HepG2 (cell line): ENCODE results near the gene CCDC117. TPM values are rescaled to one million over a fixed set of nuclear protein-coding genes. Genes with fewer than 3 reads are reported as not detected.

Source experiments
- BCL6 ChIP-seq: IDR thresholded peaks from 2 replicates; pipeline ENCODE4 v1.6.1; 2016; ENCODE audit warnings: missing genetic modification reagents, missing compliant biosample characterization
- ELF1 ChIP-seq: sonication (generic); formaldehyde crosslinking; IDR thresholded peaks from 2 replicates; pipeline ENCODE4 v1.4.0; 2020; ENCODE audit warnings: missing genetic modification reagents
- LCORL ChIP-seq, 2 experiments: fragments of 450-650 bp in 1 of 2; sonication (generic) in 1 of 2; formaldehyde crosslinking in 1 of 2; IDR thresholded peaks; 2 replicates each; pipeline versions ENCODE4 v1.5.0 to v1.6.1; 2017 to 2020; ENCODE audit warnings: antibody characterized with exemption in 1 of 2, missing genetic modification reagents in 1 of 2
- MLX ChIP-seq: IDR thresholded peaks from 2 replicates; pipeline ENCODE4 v1.6.1; 2016
- MXI1 ChIP-seq: IDR thresholded peaks from 3 replicates; pipeline ENCODE4 v1.6.1; 2012; ENCODE audit warnings: low read depth, low read length, inconsistent platforms, borderline replicate concordance
- NR2F6 ChIP-seq, 2 experiments: IDR thresholded peaks; 2 replicates each; pipeline ENCODE4 v1.6.1; 2016; ENCODE audit warnings: antibody characterized with exemption in 1 of 2, mild to moderate bottlenecking in 1 of 2
- PHF8 ChIP-seq: sonication (generic); formaldehyde crosslinking; IDR thresholded peaks from 2 replicates; pipeline ENCODE4 v1.5.0; 2020; ENCODE audit warnings: missing genetic modification reagents
- POGZ ChIP-seq: sonication (generic); formaldehyde crosslinking; IDR thresholded peaks from 2 replicates; pipeline ENCODE4 v1.4.0; 2020; ENCODE audit warnings: mild to moderate bottlenecking, missing genetic modification reagents
- RCOR2 ChIP-seq: IDR thresholded peaks from 2 replicates; pipeline ENCODE4 v1.6.1; 2016; ENCODE audit warnings: missing biosample characterization, missing genetic modification reagents
- REPIN1 ChIP-seq: sonication (generic); formaldehyde crosslinking; IDR thresholded peaks from 2 replicates; pipeline ENCODE4 v1.8.0; 2022; ENCODE audit warnings: missing genetic modification reagents, low read depth, mild to moderate bottlenecking, borderline replicate concordance
- TP53 ChIP-seq: sonication (generic); formaldehyde crosslinking; conservative IDR thresholded peaks from 2 replicates; pipeline ENCODE4 v1.4.0; 2020; ENCODE audit warnings: missing genetic modification reagents
- ZFP36L1 ChIP-seq: sonication (generic); formaldehyde crosslinking; IDR thresholded peaks from 2 replicates; pipeline ENCODE4 v1.8.0; 2022; ENCODE audit warnings: mild to moderate bottlenecking, missing genetic modification reagents, moderate library complexity
- ZFP62 ChIP-seq: sonication (generic); formaldehyde crosslinking; IDR thresholded peaks from 2 replicates; pipeline ENCODE4 v1.4.0; 2020; ENCODE audit warnings: missing genetic modification reagents
- ZNF629 ChIP-seq: sonication (generic); formaldehyde crosslinking; conservative IDR thresholded peaks from 2 replicates; pipeline ENCODE4 v1.5.0; 2020; ENCODE audit warnings: missing genetic modification reagents
- polyA plus RNA-seq, 8 experiments: library from polyadenylated mRNA; depleted of rRNA in 3 of 8; stranded (reverse) in 7 of 8; unstranded in 1 of 8; fragments of >200 nt; fragmentation: Illumina TruSeq in 4 of 8; extraction: Trizol in 4 of 8; gene quantifications; 2 replicates each; pipeline versions ENCODE4 v1.2.1 to v1.2.3, GENCODE V29; 2011 to 2016; ENCODE audit warnings: low read depth in 4 of 8, missing spikeins in 1 of 8, mixed read lengths in 1 of 8; ENCODE audit not compliant: insufficient read depth in 1 of 8
- total RNA-seq, 5 experiments: library from RNA; depleted of rRNA; stranded (reverse); fragments of >200 nt; fragmentation: Illumina TruSeq; extraction: Trizol; gene quantifications; 2 replicates each; pipeline ENCODE4 v1.2.3, GENCODE V29; 2016; ENCODE audit warnings: low read depth in 1 of 5
- TF ChIP-seq, protein P1 (sequence below): IDR thresholded peaks from 2 replicates; pipeline ENCODE4 v1.6.1; 2012; ENCODE audit warnings: low read depth, low read length, improper control_type of control experiment
- TF ChIP-seq, protein P2 (sequence below): sonication (generic); formaldehyde crosslinking; IDR thresholded peaks from 2 replicates; pipeline ENCODE4 v1.5.0; 2020; ENCODE audit warnings: mild to moderate bottlenecking, missing genetic modification reagents, borderline replicate concordance
- TF ChIP-seq, protein P3 (sequence below): sonication (generic); formaldehyde crosslinking; IDR thresholded peaks from 2 replicates; pipeline ENCODE4 v1.9.0; 2021; ENCODE audit warnings: missing genetic modification reagents, borderline replicate concordance

The CCDC117 gene
- total and polyA plus RNA-seq, 2 of the 13 experiments (the other 11 are each of a cell fraction or from before 2014, with no cell fraction given) = 12.6 to 34.2 TPM

DNA sequence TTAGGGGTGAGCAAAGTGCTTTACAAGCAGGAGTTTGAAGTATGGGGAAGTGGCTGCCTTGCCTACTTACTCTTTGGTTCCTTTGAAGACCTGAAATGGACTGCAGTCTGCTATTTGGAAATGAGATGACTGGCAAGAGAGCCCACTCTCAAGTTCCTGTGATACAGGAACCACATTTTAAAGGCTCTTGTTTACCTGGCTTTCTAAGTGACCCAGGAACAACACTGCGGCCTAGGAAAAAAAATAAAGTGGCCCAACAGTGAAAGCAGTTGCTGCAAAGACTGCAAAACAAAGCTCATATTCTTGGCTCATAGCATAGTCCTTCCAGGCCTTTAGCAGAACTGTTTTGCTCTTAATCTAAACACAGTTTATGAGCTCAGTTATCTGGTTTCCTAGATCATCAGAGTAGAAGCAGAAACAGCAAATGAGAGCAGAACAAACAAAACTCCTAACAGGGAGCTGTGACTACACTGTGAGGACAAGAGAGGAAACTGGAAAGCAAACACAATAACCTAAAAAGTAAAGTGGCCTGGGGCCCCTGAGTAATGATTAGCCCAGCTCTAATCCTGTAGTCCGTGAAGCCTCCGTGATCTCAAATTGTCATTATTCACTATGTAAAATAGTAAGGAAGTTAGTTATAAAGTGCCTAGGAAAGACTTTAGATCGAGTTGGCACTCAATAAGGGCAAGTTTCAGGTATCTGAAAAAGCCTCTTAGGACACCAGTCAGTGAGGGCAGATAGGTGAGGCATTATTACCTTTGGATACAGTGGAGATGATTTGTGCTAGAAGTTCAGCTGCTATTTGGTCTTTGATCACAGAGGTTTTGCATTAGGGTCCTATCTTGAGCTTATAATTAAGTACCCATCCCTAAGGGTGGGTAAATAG is 11.5 kb downstream of the CCDC117 start (continued):
- TF ChIP-seq ZNF629 (CRISPR knock-in tag) (0 out of 2 replicates have a peak, but pooled peaks have one; percentile 32), ZFP62 (CRISPR knock-in tag) (no peak), NR2F6 (IDR thresholded peaks at IDR 0.05) (peak; percentile 72), NR2F6 (CRISPR knock-in tag; IDR thresholded peaks at IDR 0.05) (peak; percentile 24; the same call in 1 of the 2 replicates), MLX (CRISPR knock-in tag) (peak; percentile 75), BCL6 (peak; percentile 96), PHF8 (CRISPR knock-in tag) (peak; percentile 25; the same call in 1 of the 2 replicates), REPIN1 (CRISPR knock-in tag) (peak; percentile 50; the same call in 1 of the 2 replicates), ZFP36L1 (CRISPR knock-in tag) (no peak), MXI1 (peak; percentile 10; the same call in 1 of the 3 replicates), ELF1 (peak; percentile 71), POGZ (CRISPR knock-in tag) (peak; percentile 52), LCORL (IDR thresholded peaks at IDR 0.05) (no peak), LCORL (CRISPR knock-in tag; IDR thresholded peaks at IDR 0.05) (peak; percentile 49; the same call in 1 of the 2 replicates), TP53 (CRISPR knock-in tag) (no peak; the same call in 1 of the 2 replicates), RCOR2 (CRISPR knock-in tag) (peak; percentile 65; the same call in 1 of the 2 replicates)
- TF ChIP-seq, protein P1, sequence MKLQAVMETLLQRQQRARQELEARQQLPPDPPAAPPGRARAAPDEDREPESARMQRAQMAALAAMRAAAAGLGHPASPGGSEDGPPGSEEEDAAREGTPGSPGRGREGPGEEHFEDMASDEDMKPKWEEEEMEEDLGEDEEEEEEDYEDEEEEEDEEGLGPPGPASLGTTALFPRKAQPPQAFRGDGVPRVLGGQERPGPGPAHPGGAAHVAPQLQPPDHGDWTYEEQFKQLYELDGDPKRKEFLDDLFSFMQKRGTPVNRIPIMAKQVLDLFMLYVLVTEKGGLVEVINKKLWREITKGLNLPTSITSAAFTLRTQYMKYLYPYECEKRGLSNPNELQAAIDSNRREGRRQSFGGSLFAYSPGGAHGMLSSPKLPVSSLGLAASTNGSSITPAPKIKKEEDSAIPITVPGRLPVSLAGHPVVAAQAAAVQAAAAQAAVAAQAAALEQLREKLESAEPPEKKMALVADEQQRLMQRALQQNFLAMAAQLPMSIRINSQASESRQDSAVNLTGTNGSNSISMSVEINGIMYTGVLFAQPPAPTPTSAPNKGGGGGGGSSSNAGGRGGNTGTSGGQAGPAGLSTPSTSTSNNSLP = peak; percentile 65
- TF ChIP-seq, protein P2, sequence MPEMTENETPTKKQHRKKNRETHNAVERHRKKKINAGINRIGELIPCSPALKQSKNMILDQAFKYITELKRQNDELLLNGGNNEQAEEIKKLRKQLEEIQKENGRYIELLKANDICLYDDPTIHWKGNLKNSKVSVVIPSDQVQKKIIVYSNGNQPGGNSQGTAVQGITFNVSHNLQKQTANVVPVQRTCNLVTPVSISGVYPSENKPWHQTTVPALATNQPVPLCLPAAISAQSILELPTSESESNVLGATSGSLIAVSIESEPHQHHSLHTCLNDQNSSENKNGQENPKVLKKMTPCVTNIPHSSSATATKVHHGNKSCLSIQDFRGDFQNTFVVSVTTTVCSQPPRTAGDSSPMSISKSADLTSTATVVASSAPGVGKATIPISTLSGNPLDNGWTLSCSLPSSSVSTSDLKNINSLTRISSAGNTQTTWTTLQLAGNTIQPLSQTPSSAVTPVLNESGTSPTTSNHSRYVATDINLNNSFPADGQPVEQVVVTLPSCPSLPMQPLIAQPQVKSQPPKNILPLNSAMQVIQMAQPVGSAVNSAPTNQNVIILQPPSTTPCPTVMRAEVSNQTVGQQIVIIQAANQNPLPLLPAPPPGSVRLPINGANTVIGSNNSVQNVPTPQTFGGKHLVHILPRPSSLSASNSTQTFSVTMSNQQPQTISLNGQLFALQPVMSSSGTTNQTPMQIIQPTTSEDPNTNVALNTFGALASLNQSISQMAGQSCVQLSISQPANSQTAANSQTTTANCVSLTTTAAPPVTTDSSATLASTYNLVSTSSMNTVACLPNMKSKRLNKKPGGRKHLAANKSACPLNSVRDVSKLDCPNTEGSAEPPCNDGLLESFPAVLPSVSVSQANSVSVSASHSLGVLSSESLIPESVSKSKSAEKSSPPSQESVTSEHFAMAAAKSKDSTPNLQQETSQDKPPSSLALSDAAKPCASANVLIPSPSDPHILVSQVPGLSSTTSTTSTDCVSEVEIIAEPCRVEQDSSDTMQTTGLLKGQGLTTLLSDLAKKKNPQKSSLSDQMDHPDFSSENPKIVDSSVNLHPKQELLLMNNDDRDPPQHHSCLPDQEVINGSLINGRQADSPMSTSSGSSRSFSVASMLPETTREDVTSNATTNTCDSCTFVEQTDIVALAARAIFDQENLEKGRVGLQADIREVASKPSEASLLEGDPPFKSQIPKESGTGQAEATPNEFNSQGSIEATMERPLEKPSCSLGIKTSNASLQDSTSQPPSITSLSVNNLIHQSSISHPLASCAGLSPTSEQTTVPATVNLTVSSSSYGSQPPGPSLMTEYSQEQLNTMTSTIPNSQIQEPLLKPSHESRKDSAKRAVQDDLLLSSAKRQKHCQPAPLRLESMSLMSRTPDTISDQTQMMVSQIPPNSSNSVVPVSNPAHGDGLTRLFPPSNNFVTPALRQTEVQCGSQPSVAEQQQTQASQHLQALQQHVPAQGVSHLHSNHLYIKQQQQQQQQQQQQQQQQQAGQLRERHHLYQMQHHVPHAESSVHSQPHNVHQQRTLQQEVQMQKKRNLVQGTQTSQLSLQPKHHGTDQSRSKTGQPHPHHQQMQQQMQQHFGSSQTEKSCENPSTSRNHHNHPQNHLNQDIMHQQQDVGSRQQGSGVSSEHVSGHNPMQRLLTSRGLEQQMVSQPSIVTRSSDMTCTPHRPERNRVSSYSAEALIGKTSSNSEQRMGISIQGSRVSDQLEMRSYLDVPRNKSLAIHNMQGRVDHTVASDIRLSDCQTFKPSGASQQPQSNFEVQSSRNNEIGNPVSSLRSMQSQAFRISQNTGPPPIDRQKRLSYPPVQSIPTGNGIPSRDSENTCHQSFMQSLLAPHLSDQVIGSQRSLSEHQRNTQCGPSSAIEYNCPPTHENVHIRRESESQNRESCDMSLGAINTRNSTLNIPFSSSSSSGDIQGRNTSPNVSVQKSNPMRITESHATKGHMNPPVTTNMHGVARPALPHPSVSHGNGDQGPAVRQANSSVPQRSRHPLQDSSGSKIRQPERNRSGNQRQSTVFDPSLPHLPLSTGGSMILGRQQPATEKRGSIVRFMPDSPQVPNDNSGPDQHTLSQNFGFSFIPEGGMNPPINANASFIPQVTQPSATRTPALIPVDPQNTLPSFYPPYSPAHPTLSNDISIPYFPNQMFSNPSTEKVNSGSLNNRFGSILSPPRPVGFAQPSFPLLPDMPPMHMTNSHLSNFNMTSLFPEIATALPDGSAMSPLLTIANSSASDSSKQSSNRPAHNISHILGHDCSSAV (CRISPR knock-in tag) = no peak
- TF ChIP-seq, protein P3, sequence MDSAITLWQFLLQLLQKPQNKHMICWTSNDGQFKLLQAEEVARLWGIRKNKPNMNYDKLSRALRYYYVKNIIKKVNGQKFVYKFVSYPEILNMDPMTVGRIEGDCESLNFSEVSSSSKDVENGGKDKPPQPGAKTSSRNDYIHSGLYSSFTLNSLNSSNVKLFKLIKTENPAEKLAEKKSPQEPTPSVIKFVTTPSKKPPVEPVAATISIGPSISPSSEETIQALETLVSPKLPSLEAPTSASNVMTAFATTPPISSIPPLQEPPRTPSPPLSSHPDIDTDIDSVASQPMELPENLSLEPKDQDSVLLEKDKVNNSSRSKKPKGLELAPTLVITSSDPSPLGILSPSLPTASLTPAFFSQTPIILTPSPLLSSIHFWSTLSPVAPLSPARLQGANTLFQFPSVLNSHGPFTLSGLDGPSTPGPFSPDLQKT (CRISPR knock-in tag) = no peak
